Thoracic aorta (tissue), 2 donors: Measurements from ENCODE around the gene OXNAD1. TPM values are rescaled to one million over a fixed set of nuclear protein-coding genes. Genes with fewer than 3 reads are reported as not detected.
A peak's percentile ranks its signal among the peaks of the same experiment; 100 is the strongest.

Experiments
- ATAC-seq: fragments of 150-250 bp; one replicate; pipeline ENCODE4 v1.8.0; 2017; ENCODE audit warnings: low read depth; ENCODE audit not compliant: insufficient number of reproducible peaks, low FRiP score
- DNase-seq: peaks from one replicate; pipeline ENCODE4 v3.0.0-alpha.2; 2020; ENCODE audit warnings: low spot score
- H3K27ac ChIP-seq, 2 donors: fragments of 200-600 bp; sonication (generic); 1 replicate in 1 of 2; 2 replicates in 1 of 2; pipeline ENCODE4 v1.5.1; 2016; ENCODE audit warnings: mild to moderate bottlenecking in 2 of 2, moderate library complexity in 2 of 2
- H3K27me3 ChIP-seq: fragments of 200-600 bp; sonication (generic); replicated peaks from 2 replicates; pipeline ENCODE4 v1.6.0; 2016; ENCODE audit warnings: mild to moderate bottlenecking; ENCODE audit not compliant: insufficient read depth
- H3K36me3 ChIP-seq: fragments of 200-600 bp; sonication (generic); one replicate; pipeline ENCODE4 v1.5.1; 2016
- H3K4me1 ChIP-seq, 2 donors: fragments of 200-600 bp; sonication (generic); 1 replicate in 1 of 2; 2 replicates in 1 of 2; pipeline versions ENCODE4 v1.5.1 to v1.6.0; 2016; ENCODE audit warnings: low read depth in 2 of 2, mild to moderate bottlenecking in 1 of 2; ENCODE audit not compliant: control insufficient read depth in 1 of 2
- H3K4me3 ChIP-seq: fragments of 200-600 bp; sonication (generic); 2 replicates; pipeline ENCODE4 v1.5.1; 2016; ENCODE audit warnings: mild to moderate bottlenecking
- H3K9me3 ChIP-seq: fragments of 200-600 bp; sonication (generic); 2 replicates; pipeline ENCODE4 v1.5.1; 2016
- CTCF ChIP-seq: fragments of 200-600 bp; sonication (generic); IDR thresholded peaks from one replicate; pipeline ENCODE4 v1.5.1; 2019; ENCODE audit warnings: antibody characterized with exemption
- total RNA-seq, 2 donors: library from RNA; depleted of rRNA; stranded (reverse); fragments of >200 nt; gene quantifications; one replicate each; pipeline versions ENCODE4 v1.1.0 to v1.2.3, GENCODE V29; 2016

OXNAD1 gene
- total RNA-seq, 2 donors from 2014 or later: 6.8 to 7.9 TPM

- Histone ChIP-seq H3K9me3 (no peaks in the 10 kb centered on the region), H3K4me3 (no peak overlapping the region), H3K27ac (peak overlapping the region; percentile 8 to 49), H3K36me3 (no peaks in the 10 kb centered on the region), H3K27me3 (no peaks in the 10 kb centered on the region), H3K4me1 (peaks cover 17 to 46% of the 10 kb centered on the region in 2 donors)
- no peak for DNase-seq
- TF ChIP-seq CTCF: no peak
- ATAC-seq: no peak
These were observed 70.3 kb downstream of the OXNAD1 start for GRCh38 chr3:16335333-16335732.

- no peak for ATAC-seq
These were observed 71.0 kb downstream of the OXNAD1 start for GRCh38 chr3:16335772-16336645.

GRCh38 chr3:16336825-16337224 lies 71.8 kb downstream of the OXNAD1 start:
- no peaks in the 10 kb centered on the region for H3K27me3 ChIP-seq
- peak overlapping the region in 1 of 2 donors; percentile 29 for H3K27ac ChIP-seq
- peaks cover 17 to 46% of the 10 kb centered on the region in 2 donors for H3K4me1 ChIP-seq
- ATAC-seq: no peak
- no peak overlapping the region for H3K4me3 ChIP-seq
- no peaks in the 10 kb centered on the region for H3K36me3 ChIP-seq
- DNase-seq: no peak
- no peaks in the 10 kb centered on the region for H3K9me3 ChIP-seq
- TF ChIP-seq CTCF: no peak

More at GRCh38 chr3:16335772-16336645, 71.0 kb downstream of the OXNAD1 start:
- Histone ChIP-seq H3K9me3 (no peaks in the 10 kb centered on the region), H3K27me3 (no peaks in the 10 kb centered on the region), H3K27ac (peak overlapping the region; percentile 9 to 49), H3K4me1 (peaks cover 17 to 46% of the 10 kb centered on the region in 2 donors), H3K36me3 (no peaks in the 10 kb centered on the region), H3K4me3 (no peak overlapping the region)
- no peak for DNase-seq
- no peak for TF ChIP-seq CTCF

GRCh38 chr3:16337856-16338540 lies 73.0 kb downstream of the OXNAD1 start:
- DNase-seq (no peak), ATAC-seq (no peak)
- Histone ChIP-seq H3K9me3 (no peaks in the 10 kb centered on the region), H3K36me3 (no peaks in the 10 kb centered on the region), H3K27me3 (no peaks in the 10 kb centered on the region), H3K27ac (peak overlapping the region; percentile 42 to 45), H3K4me1 (peaks cover 16 to 37% of the 10 kb centered on the region in 2 donors), H3K4me3 (no peak overlapping the region)
- no peak for TF ChIP-seq CTCF

GRCh38 chr3:16338999-16339398 lies 74.0 kb downstream of the OXNAD1 start:
- H3K4me3 ChIP-seq: no peak overlapping the region
- no peaks in the 10 kb centered on the region for H3K27me3 ChIP-seq
- peak overlapping the region; percentile 42 to 45 for H3K27ac ChIP-seq
- TF ChIP-seq CTCF: no peak
- peaks cover 12 to 30% of the 10 kb centered on the region in 2 donors for H3K4me1 ChIP-seq
- peak; percentile 91 for ATAC-seq
- no peaks in the 10 kb centered on the region for H3K36me3 ChIP-seq
- DNase-seq: peak; percentile 25
- H3K9me3 ChIP-seq: no peaks in the 10 kb centered on the region
